ENCODE data around the gene METTL27.
A peak's percentile ranks its signal among the peaks of the same experiment; 100 is the strongest.
"Not testable (repeated sequence)": the region's sequence is repeated elsewhere in the genome, so short reads cannot be mapped to it uniquely, and the experiment has no call there.

METTL27 gene

DNA sequence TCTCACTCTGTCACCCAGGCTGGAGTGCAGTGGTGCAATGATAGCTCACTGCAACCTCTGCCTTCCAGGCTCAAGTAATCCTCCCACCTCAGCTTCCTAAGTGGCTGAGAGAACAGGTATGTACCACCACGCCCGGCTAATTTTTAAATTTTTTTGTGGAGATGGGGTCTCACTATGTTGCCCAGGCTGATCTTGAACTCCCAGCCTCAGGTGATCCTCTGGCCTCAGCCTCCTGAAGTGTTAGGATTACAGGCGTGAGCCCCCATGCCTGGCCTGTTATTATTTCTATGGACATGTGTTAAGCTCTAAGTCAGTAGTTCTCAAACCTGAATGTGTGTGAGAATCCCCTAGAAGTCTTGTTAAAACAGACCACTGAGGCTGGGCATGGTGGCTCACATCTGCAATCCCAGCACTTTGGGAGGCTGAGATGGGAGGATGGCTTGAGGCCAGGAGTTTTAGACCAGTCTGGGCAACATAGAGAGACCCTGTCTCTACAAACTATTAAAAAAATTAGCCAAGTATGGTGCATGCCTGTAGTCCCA, 43.2 kb upstream of the METTL27 start:
- no peak overlapping the region for H3K4me3 ChIP-seq (replicated peaks in 1 of 2; ENCODE audit: low read depth in 2 of 2, low read length in 2 of 2)
- DNase-seq (ENCODE audit: low read depth in 2 of 2): no peak
- TF ChIP-seq, protein P1, sequence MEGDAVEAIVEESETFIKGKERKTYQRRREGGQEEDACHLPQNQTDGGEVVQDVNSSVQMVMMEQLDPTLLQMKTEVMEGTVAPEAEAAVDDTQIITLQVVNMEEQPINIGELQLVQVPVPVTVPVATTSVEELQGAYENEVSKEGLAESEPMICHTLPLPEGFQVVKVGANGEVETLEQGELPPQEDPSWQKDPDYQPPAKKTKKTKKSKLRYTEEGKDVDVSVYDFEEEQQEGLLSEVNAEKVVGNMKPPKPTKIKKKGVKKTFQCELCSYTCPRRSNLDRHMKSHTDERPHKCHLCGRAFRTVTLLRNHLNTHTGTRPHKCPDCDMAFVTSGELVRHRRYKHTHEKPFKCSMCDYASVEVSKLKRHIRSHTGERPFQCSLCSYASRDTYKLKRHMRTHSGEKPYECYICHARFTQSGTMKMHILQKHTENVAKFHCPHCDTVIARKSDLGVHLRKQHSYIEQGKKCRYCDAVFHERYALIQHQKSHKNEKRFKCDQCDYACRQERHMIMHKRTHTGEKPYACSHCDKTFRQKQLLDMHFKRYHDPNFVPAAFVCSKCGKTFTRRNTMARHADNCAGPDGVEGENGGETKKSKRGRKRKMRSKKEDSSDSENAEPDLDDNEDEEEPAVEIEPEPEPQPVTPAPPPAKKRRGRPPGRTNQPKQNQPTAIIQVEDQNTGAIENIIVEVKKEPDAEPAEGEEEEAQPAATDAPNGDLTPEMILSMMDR (IDR thresholded peaks at IDR 0.05; ENCODE audit: low read depth, low read length): no peak

DNA sequence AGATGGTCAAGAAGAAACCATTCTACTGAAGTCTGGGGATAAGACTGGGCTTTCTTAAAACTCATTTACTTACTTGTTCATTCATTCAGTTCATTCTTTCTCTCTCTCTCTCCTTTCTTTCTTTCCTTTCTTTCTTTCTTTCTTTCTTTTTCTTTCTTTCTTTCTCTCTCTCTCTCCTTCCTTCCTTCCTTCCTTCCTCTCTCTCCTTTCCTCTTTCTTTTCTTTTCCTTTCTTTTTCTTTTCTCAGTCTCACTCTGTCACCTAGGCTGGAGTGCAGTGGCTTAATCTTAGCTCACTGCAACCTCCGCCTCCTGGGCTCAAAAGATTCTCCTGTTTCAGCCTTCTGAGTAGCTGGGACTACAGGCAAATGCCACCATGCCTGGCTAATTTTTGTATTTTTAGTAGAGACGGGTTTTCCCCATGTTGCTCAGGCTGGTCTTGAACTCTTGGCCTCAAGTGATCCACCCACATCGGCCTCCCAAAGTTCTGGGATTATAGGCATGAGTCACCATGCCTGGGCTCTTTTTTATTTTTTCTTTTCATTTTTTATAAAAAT, 42.6 kb upstream of the METTL27 start:
- not testable (repeated sequence) for DNase-seq (ENCODE audit: low read depth in 2 of 2); H3K4me3 ChIP-seq (replicated peaks in 1 of 2; ENCODE audit: low read depth in 2 of 2, low read length in 2 of 2)

DNA sequence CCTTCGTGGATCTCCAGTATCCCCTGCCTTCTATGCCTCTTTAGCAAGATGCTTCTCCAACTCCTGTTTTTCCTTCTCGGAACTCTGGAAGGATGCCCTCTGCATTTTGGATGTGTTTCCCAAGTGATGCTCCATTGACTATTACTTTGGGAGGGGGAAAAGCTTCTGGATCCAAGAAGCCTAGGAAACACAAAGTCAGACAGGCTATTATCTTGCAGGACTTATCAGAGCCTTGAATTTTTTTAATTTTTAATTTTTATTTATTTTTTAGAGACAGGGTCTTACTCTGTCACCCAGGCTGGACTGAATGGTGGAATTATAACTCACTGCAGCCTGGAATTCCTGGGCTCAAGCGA, 39.7 kb upstream of the METTL27 start:
- no peak overlapping the region for H3K4me3 ChIP-seq (replicated peaks in 1 of 2; ENCODE audit: low read depth in 2 of 2, low read length in 2 of 2)
- TF ChIP-seq, protein P1 (IDR thresholded peaks at IDR 0.05; ENCODE audit: low read depth, low read length): no peak
- no peak for DNase-seq (ENCODE audit: low read depth in 2 of 2)

DNA sequence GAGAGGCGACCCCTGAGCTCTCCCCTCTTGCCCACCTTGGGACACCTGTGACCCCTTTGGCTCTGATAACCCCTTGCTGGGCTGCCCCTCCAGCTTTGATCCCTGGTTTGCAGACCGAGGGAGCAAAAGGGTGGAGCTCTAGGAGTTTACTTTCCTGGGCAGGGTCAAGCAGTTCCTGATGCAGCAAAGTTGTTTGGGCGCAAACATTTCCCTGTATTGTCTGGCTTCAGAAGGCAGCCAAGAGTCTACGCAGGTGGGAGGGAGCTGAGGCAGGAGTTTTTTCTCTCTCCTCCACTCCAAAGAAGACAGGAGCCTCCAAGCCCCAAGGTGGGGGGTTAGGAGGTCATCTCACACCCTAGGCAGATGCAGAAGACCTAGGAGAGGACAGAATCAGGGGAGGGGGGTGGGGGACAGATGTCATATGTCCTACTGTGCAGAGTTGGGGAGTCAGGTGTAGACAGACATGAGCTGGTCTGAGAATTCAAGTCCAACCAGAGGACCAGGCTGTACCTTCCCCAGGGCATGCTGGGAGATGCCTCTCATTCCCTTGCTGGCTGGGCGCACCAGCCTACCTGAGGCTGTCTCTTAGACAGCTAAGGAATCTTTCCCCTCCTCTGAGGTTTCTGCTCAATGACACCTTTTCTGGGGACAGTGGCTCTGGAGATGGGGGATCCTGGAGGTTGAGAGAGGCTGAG, 39.2 kb upstream of the METTL27 start:
- H3K4me3 ChIP-seq (replicated peaks in 1 of 2; ENCODE audit: low read depth in 2 of 2, low read length in 2 of 2): no peak overlapping the region
- no peak for DNase-seq (ENCODE audit: low read depth in 2 of 2)
- TF ChIP-seq, protein P1 (IDR thresholded peaks at IDR 0.05; ENCODE audit: low read depth, low read length): no peak

DNA sequence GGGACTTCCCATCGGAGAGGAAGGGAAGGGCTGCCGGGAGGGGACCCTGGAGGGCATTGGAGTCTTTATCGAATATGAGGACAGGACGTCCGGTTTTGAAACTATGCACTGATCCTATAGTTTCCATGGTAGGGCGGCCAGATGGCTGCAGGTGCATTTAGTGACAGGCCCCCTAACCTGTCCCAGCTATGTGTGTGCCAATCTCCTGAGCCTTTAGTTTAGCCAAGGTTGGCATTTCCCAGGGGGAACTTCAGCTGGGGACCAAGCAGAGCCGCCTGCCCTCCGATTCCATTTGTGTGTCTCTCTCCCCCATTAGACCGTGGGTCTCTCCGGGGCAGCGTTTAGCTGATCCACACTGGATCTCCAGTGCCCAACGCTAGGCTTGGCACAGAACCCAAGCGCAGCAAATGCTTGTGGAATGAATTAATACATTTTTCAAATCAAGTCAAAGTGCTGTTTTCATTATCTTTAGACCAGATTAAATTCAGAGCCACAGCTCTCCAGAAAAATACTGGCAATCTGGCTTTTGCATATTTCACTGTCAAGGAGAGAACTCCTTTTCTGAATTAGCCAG, 38.5 kb upstream of the METTL27 start:
- H3K4me3 ChIP-seq (replicated peaks in 1 of 2; ENCODE audit: low read depth in 2 of 2, low read length in 2 of 2): no peak overlapping the region
- DNase-seq (ENCODE audit: low read depth in 2 of 2): no peak

DNA sequence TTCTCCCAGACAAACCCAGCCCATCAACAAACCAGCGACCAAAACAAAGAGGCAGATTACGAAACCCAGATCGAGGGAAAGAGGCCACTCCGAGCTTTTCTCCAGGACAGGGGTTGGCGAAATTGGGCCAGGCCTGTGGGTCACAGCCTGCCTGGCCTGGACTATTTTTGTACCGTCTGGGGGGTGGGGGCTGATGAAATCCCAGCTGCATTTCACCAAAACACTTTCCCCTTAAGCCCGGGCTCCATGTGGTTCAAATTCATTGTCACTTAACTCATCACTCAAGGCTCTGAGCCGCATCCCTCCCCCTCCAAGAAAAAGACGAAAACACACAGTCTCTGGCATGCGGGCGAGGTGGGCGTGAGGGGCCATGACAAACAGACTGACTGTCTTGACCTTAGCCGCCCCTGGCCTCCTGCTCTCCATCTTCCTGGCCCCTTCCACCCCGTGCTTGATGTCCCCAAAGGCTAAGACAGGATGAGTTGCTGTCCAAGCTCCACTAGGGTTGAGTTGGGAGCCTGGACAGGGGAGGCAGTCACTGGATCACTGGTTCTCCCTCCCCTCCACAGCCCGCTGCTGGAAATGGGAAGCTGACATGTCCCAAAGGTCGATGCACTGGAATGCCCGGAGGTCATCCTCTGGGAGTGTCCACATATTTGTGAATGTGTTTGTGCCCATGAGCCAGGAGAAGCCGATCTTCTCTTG, 37.8 kb upstream of the METTL27 start:
- TF ChIP-seq, protein P1 (IDR thresholded peaks at IDR 0.05; ENCODE audit: low read depth, low read length): no peak
- no peak overlapping the region for H3K4me3 ChIP-seq (replicated peaks in 1 of 2; ENCODE audit: low read depth in 2 of 2, low read length in 2 of 2)
- peak in 1 of 2 donors; percentile 65 for DNase-seq (ENCODE audit: low read depth in 2 of 2)

More for the DNA sequence above, 38.5 kb upstream of the METTL27 start:
- TF ChIP-seq, protein P1 (IDR thresholded peaks at IDR 0.05; ENCODE audit: low read depth, low read length): no peak

DNA sequence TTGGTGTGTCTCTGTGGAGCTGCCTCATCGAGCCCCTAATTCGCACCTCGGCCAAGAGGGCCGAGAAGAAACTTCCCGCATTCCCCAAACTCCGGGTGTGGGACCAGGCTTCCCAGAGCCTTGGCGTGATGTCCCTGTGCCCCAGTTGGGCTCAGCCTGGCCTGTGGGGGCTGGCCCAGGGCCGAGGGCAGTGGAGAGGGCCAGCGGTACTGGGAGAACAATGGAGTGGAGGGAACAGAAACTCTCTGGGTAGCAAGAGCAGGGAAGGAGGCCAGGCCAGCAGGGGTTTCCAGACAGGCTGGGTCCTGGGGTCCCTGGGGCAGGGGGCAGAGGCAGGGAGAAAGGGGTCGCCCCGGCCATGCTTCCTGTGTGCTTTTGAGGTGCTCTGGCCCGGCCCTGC, 34.7 kb upstream of the METTL27 start:
- TF ChIP-seq, protein P1 (IDR thresholded peaks at IDR 0.05; ENCODE audit: low read depth, low read length): no peak
- no peak overlapping the region for H3K4me3 ChIP-seq (replicated peaks in 1 of 2; ENCODE audit: low read depth in 2 of 2, low read length in 2 of 2)

More for the DNA sequence above, 34.7 kb upstream of the METTL27 start:
- no peak for DNase-seq (ENCODE audit: low read depth in 2 of 2)

All from cardiac fibroblast (primary cell).